ENCODE data around the gene MLX.

MLX gene

DNA sequence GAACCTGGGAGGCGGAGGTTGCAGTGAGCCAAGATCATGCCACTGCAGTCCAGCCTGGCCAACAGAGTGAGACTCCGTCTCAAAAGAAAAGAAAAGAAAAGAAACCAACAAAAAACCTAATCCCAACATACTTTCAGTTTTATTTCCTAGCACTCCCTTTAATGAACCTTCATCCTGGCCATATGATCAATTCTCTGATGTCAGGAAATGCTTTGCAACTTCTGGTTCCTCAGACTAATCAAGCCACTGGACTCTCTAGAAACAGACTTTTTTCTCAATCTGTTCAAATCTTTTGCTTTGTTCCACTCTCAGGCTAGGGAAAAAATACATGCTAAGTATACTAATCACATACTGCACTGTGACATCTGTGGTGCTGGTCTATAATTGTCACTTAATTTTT, 24.0 kb downstream of the MLX start:
- no peak overlapping the region for H3K4me3 ChIP-seq (ENCODE audit: low read length)
- no peak overlapping the region for H2AFZ ChIP-seq (ENCODE audit: low read depth, low read length)
- H3K79me2 ChIP-seq (ENCODE audit: low read length) = no peaks in the 10 kb centered on the region
- peaks cover 12% of the 10 kb centered on the region for H3K36me3 ChIP-seq (replicated peaks; ENCODE audit: low read depth, low read length)
- H3K27ac ChIP-seq (ENCODE audit: low read length) = no peak overlapping the region
- no peaks in the 10 kb centered on the region for H3K9me3 ChIP-seq (ENCODE audit: insufficient read depth, low read length)
- no peaks in the 10 kb centered on the region for H4K20me1 ChIP-seq (ENCODE audit: insufficient read depth, low read length)
- no peaks in the 10 kb centered on the region for H3K27me3 ChIP-seq (ENCODE audit: low read depth, low read length)
- H3K4me1 ChIP-seq (ENCODE audit: low read length) = peaks cover 21% of the 10 kb centered on the region
- no peak overlapping the region for H3K4me2 ChIP-seq (ENCODE audit: low read length)
- TF ChIP-seq, protein P1, sequence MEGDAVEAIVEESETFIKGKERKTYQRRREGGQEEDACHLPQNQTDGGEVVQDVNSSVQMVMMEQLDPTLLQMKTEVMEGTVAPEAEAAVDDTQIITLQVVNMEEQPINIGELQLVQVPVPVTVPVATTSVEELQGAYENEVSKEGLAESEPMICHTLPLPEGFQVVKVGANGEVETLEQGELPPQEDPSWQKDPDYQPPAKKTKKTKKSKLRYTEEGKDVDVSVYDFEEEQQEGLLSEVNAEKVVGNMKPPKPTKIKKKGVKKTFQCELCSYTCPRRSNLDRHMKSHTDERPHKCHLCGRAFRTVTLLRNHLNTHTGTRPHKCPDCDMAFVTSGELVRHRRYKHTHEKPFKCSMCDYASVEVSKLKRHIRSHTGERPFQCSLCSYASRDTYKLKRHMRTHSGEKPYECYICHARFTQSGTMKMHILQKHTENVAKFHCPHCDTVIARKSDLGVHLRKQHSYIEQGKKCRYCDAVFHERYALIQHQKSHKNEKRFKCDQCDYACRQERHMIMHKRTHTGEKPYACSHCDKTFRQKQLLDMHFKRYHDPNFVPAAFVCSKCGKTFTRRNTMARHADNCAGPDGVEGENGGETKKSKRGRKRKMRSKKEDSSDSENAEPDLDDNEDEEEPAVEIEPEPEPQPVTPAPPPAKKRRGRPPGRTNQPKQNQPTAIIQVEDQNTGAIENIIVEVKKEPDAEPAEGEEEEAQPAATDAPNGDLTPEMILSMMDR (IDR thresholded peaks at IDR 0.05; ENCODE audit: low read depth, low read length) = no peak
- no peak for TF ChIP-seq EZH2phosphoT487 (IDR thresholded peaks at IDR 0.05; ENCODE audit: low read depth)
- H3K9ac ChIP-seq (ENCODE audit: low read length) = no peak overlapping the region

DNA sequence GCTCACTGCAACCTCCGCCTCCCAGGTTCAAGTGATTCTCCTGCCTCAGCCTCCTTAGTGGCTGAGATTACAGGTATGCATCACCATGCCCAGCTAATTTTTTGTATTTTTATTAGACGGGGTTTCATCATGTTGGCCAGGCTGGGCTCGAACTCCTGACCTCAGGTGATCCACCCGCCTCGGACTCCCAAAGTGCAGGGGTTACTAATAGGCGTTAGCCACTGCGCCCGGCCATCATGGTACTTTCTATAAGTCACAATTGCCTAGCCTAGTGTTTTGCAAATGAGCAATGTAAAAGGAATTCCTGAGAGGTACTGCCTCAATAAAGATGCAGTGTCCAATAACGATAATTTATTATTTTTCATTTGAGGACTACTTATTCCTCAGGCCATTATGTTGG, 24.5 kb downstream of the MLX start:
- Histone ChIP-seq H3K4me3 (ENCODE audit: low read length) (no peak overlapping the region), H4K20me1 (ENCODE audit: insufficient read depth, low read length) (no peaks in the 10 kb centered on the region), H3K9ac (ENCODE audit: low read length) (no peak overlapping the region), H3K4me2 (ENCODE audit: low read length) (no peak overlapping the region), H3K4me1 (ENCODE audit: low read length) (peaks cover 16% of the 10 kb centered on the region), H3K9me3 (ENCODE audit: insufficient read depth, low read length) (no peaks in the 10 kb centered on the region), H2AFZ (ENCODE audit: low read depth, low read length) (no peak overlapping the region), H3K27me3 (ENCODE audit: low read depth, low read length) (no peaks in the 10 kb centered on the region), H3K79me2 (ENCODE audit: low read length) (no peaks in the 10 kb centered on the region), H3K27ac (ENCODE audit: low read length) (no peak overlapping the region), H3K36me3 (replicated peaks; ENCODE audit: low read depth, low read length) (peaks cover 8% of the 10 kb centered on the region)
- no peak for TF ChIP-seq EZH2phosphoT487 (IDR thresholded peaks at IDR 0.05; ENCODE audit: low read depth)
- TF ChIP-seq, protein P1 (IDR thresholded peaks at IDR 0.05; ENCODE audit: low read depth, low read length) = no peak

DNA sequence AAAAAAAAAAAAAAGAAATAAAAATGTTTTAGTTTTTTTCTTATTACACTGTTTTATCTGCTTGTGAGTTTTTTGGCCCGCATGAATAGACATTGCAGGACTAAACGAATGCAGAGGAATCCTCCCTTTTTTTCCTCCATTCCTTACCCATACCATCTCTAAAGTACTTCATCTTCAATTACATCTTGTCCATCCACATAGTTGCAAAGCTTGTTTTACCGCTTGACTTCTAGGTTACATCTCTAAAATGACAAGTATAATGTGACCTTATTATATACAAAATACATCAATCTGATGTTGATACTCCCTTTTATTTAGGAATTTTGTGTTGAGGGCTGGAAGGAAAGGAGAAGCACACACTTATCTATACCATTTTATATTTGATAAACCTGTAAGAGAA, 29.5 kb downstream of the MLX start:
- Histone ChIP-seq H3K4me2 (ENCODE audit: low read length) (no peak overlapping the region), H3K4me3 (ENCODE audit: low read length) (no peak overlapping the region), H3K27me3 (ENCODE audit: low read depth, low read length) (no peaks in the 10 kb centered on the region), H3K27ac (ENCODE audit: low read length) (no peak overlapping the region), H4K20me1 (ENCODE audit: insufficient read depth, low read length) (no peaks in the 10 kb centered on the region), H3K9me3 (ENCODE audit: insufficient read depth, low read length) (no peaks in the 10 kb centered on the region), H2AFZ (ENCODE audit: low read depth, low read length) (no peak overlapping the region), H3K9ac (ENCODE audit: low read length) (no peak overlapping the region), H3K36me3 (replicated peaks; ENCODE audit: low read depth, low read length) (no peaks in the 10 kb centered on the region), H3K4me1 (ENCODE audit: low read length) (no peaks in the 10 kb centered on the region), H3K79me2 (ENCODE audit: low read length) (peaks cover 4% of the 10 kb centered on the region)
- TF ChIP-seq EZH2phosphoT487 (IDR thresholded peaks at IDR 0.05; ENCODE audit: low read depth) = no peak
- TF ChIP-seq, protein P1 (IDR thresholded peaks at IDR 0.05; ENCODE audit: low read depth, low read length) = no peak

DNA sequence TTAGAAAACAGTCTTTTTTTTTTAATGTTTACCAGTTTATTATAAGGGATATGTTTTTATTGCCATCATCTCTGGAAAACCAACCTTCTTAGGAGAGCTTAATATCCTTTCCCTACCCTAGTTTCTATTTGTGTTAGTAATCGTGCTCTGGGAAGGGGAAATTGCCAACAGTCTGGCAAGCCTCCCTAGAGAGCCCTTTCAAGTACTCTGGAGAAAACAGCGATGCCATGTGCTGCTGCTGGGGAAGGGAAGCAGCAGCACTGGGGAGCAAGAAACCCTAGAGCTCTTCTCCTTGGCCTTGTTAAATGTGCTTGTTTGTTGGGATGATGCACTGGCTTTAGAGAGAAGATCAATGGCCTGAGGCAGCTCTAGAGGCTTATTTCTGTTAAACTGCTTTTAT, 32.0 kb downstream of the MLX start:
- Histone ChIP-seq H3K27me3 (ENCODE audit: low read depth, low read length) (no peaks in the 10 kb centered on the region), H3K36me3 (replicated peaks; ENCODE audit: low read depth, low read length) (peaks cover 2% of the 10 kb centered on the region), H3K4me2 (ENCODE audit: low read length) (no peak overlapping the region), H3K4me1 (ENCODE audit: low read length) (peaks cover 8% of the 10 kb centered on the region), H3K4me3 (ENCODE audit: low read length) (no peak overlapping the region), H2AFZ (ENCODE audit: low read depth, low read length) (no peak overlapping the region), H4K20me1 (ENCODE audit: insufficient read depth, low read length) (peaks cover 9% of the 10 kb centered on the region; the same call in 1 of the 2 replicates), H3K9me3 (ENCODE audit: insufficient read depth, low read length) (no peaks in the 10 kb centered on the region), H3K9ac (ENCODE audit: low read length) (no peak overlapping the region), H3K79me2 (ENCODE audit: low read length) (peaks cover 24% of the 10 kb centered on the region), H3K27ac (ENCODE audit: low read length) (no peak overlapping the region)
- no peak for TF ChIP-seq EZH2phosphoT487 (IDR thresholded peaks at IDR 0.05; ENCODE audit: low read depth)
- TF ChIP-seq, protein P1 (IDR thresholded peaks at IDR 0.05; ENCODE audit: low read depth, low read length) = no peak
